IPS DF 6.9 (cell line): ENCODE results near the gene KRTAP15-1.

ENCODE experiments used
- DNase-seq: peaks from one replicate; pipeline ENCODE4 v3.0.0-alpha.2; 2013; ENCODE audit warnings: low read depth, low spot score
- H3K27ac ChIP-seq: one replicate; pipeline ENCODE4 v1.5.1; 2013; ENCODE audit warnings: low read length, control low read depth
- H3K27me3 ChIP-seq: 2 replicates; pipeline ENCODE4 v1.6.1; 2013; ENCODE audit warnings: mild to moderate bottlenecking, low read length; ENCODE audit not compliant: control insufficient read depth, insufficient read depth
- H3K36me3 ChIP-seq: 2 replicates; pipeline ENCODE4 v1.6.1; 2013; ENCODE audit warnings: low read length; ENCODE audit not compliant: control insufficient read depth, insufficient read depth
- H3K4me1 ChIP-seq: 2 replicates; pipeline ENCODE4 v1.6.1; 2013; ENCODE audit warnings: low read length; ENCODE audit not compliant: control insufficient read depth, insufficient read depth
- H3K4me3 ChIP-seq: 2 replicates; pipeline ENCODE4 v1.5.1; 2013; ENCODE audit warnings: mild to moderate bottlenecking, low read length
- H3K9me3 ChIP-seq: 2 replicates; pipeline ENCODE4 v1.6.1; 2013; ENCODE audit warnings: low read length, inconsistent platforms; ENCODE audit not compliant: control insufficient read depth, insufficient read depth
- WGBS: extraction: QIAGEN DNeasy Blood & Tissue Kit; methylation state at CpG from one replicate; pipeline ENCODE4 v1.1.7; 2013; ENCODE audit warnings: mixed read lengths, missing lambda C conversion rate; ENCODE audit not compliant: insufficient read length, insufficient coverage; 5-methylcytosine and 5-hydroxymethylcytosine counted together

Gene KRTAP15-1

DNA sequence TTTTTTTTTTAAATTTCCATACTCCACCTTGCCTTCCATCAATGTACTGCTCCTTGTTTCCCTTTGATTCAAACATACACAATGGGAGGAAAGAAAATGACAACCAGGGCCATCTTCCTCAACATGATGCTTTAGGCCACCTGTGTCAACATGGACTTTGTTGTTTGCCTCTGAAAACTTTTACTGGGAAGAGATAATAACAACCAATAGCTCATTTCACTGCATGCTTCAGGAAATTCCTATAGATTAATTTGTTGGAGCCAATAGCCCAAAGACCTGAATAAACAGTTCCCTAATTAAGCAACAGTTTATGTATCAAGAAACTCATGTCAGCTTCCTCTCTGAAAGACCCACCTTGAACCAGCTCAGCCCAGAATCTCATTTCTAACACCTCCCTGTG, 3.2 kb downstream of the KRTAP15-1 start:
- Histone ChIP-seq H3K27ac (no peak overlapping the region), H3K4me3 (no peak overlapping the region), H3K36me3 (no peaks in the 10 kb centered on the region), H3K9me3 (peaks cover 2% of the 10 kb centered on the region), H3K4me1 (no peaks in the 10 kb centered on the region), H3K27me3 (no peaks in the 10 kb centered on the region)
- DNase-seq = no peak

- Histone ChIP-seq H3K4me1 (no peaks in the 10 kb centered on the region), H3K9me3 (peaks cover 2% of the 10 kb centered on the region), H3K27me3 (no peaks in the 10 kb centered on the region), H3K36me3 (no peaks in the 10 kb centered on the region), H3K27ac (no peak overlapping the region), H3K4me3 (no peak overlapping the region)
- no peak for DNase-seq
- no CpG with 5 or more reads among the region's 1 CpG for WGBS
These were observed 4.1 kb downstream of the KRTAP15-1 start for GRCh38 chr21:30444204-30444603.

DNA sequence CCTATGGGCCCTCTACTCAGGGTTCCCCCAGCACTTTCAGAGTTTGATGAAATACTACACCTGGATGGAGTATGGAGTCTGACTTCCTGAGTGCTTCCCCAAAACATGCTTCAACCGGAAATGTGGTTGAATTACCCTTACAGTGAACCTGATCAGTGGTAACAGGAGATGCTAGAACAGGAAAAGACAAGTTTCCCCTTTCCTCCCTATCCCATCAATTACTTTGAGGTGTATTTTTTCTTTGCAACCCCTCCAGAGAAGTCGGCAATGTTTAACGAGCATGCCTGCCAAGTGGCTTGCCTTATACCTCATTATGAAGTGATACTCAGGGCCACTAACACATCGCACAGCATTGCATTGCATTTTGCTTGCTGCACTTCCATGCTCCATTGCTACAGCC, 7.0 kb downstream of the KRTAP15-1 start:
- Histone ChIP-seq H3K4me3 (no peak overlapping the region), H3K9me3 (peaks cover 2% of the 10 kb centered on the region), H3K27me3 (no peaks in the 10 kb centered on the region), H3K36me3 (no peaks in the 10 kb centered on the region), H3K27ac (no peak overlapping the region), H3K4me1 (no peaks in the 10 kb centered on the region)
- DNase-seq = no peak
- WGBS = no CpG with 5 or more reads among the region's 4 CpGs

DNA sequence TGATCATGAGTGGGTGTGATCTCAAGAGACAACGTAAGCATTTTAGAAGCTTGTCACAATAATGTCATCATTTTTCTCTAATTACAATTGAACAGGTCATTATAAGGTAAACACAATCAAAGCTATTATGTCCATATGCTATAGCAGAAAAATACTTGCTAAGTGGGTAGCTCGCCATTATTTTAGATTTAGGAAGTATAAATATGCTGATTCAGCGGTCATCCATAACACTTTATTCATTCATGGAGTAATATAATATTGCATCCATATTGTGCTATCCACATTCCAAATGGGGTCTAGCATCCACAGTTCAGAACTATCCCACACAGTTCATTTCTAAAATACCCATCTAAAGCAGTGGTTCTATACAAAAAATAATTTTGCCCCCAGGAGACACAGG, 8.4 kb downstream of the KRTAP15-1 start:
- no peaks in the 10 kb centered on the region for H3K36me3 ChIP-seq
- no peak overlapping the region for H3K27ac ChIP-seq
- H3K9me3 ChIP-seq = peaks cover 2% of the 10 kb centered on the region
- H3K4me1 ChIP-seq = no peaks in the 10 kb centered on the region
- no peaks in the 10 kb centered on the region for H3K27me3 ChIP-seq
- DNase-seq = no peak
- H3K4me3 ChIP-seq = no peak overlapping the region
- WGBS = no CpG with 5 or more reads among the region's 3 CpGs

DNA sequence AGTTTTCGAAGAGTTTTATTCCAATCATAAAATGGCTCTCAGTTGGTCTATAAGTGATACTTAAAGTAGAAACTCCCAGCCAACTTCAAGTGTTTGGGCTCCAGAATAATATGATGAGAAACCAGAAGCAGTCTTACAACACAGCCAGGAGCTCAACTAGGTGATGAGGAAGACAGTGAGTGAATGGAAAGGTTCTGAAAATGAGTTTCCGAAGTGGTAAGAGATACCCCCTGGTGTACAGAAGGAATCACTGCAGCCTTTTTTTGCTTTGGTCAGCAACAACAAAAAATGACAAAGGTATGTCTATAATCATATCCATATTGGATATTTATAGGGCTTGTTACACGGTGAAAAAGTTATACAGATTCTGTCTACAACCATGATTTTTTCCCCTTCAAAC, 23.6 kb downstream of the KRTAP15-1 start:
- WGBS = no CpG with 5 or more reads among the region's 3 CpGs
- H3K4me3 ChIP-seq = no peak overlapping the region
- no peak for DNase-seq
- H3K4me1 ChIP-seq = no peaks in the 10 kb centered on the region
- H3K9me3 ChIP-seq = peaks cover 5% of the 10 kb centered on the region
- H3K36me3 ChIP-seq = no peaks in the 10 kb centered on the region
- no peaks in the 10 kb centered on the region for H3K27me3 ChIP-seq
- no peak overlapping the region for H3K27ac ChIP-seq

- Histone ChIP-seq H3K27me3 (no peaks in the 10 kb centered on the region), H3K27ac (no peak overlapping the region), H3K9me3 (peaks cover 2% of the 10 kb centered on the region; the same call in 1 of the 2 replicates), H3K4me1 (no peaks in the 10 kb centered on the region), H3K36me3 (no peaks in the 10 kb centered on the region), H3K4me3 (no peak overlapping the region)
- WGBS = no CpG with 5 or more reads among the region's 6 CpGs
- no peak for DNase-seq
These were observed 29.0 kb downstream of the KRTAP15-1 start for GRCh38 chr21:30468900-30469714.

DNA sequence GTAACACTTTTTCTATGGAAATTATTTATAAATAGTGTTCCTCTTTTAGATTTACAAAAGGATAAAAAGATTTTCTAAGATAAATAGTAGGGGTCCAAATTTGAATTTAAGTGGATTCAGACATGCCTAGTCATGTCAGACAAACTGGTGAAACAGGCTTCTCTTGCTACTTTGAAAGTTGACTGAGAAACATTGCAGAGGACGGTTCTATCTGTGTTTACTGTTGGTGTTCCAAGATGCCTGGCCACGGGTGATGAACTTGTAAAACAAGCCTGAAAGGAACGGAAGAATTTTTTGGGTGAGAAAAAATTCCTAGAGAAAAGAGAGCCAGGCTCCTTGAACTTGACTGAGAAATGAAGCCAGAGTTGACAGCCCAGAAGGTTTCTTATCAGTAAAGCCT, 37.9 kb downstream of the KRTAP15-1 start:
- H3K4me1 ChIP-seq = no peaks in the 10 kb centered on the region
- no peaks in the 10 kb centered on the region for H3K36me3 ChIP-seq
- no peaks in the 10 kb centered on the region for H3K27me3 ChIP-seq
- no peak overlapping the region for H3K27ac ChIP-seq
- H3K9me3 ChIP-seq = peaks cover 5% of the 10 kb centered on the region; the same call in 1 of the 2 replicates
- no CpG with 5 or more reads among the region's 3 CpGs for WGBS
- H3K4me3 ChIP-seq = no peak overlapping the region
- no peak for DNase-seq

DNA sequence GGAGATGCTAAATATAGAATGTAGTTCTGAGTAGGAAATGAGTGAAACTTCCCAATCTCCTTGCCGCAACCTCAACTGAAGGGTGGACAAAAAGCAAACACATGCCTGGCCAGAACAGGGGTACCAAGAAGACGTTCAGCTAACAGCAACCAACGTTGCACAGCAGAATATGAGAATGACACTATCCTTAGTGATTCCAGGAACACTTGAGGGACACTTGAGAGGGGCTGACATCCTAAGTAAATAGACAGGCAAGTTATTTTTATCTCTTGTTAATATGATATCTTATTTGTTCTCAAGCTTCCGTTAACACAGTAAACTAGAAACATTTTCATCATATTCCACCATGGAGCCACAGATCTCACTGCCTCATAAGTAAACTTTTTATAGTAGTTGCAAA, 39.2 kb downstream of the KRTAP15-1 start:
- no peaks in the 10 kb centered on the region for H3K4me1 ChIP-seq
- no peaks in the 10 kb centered on the region for H3K27me3 ChIP-seq
- H3K4me3 ChIP-seq = no peak overlapping the region
- no peak for DNase-seq
- H3K27ac ChIP-seq = no peak overlapping the region
- peaks cover 5% of the 10 kb centered on the region; the same call in 1 of the 2 replicates for H3K9me3 ChIP-seq
- WGBS = no CpG with 5 or more reads among the region's 4 CpGs
- no peaks in the 10 kb centered on the region for H3K36me3 ChIP-seq

GRCh38 chr21:30480145-30480544, 40.1 kb downstream of the KRTAP15-1 start, which contains the start of gene KRTAP19-1:
Gene KRTAP19-1 (minus strand): TSS chr21:30480367. CDS start chr21:30480317, 50 bp downstream.
- Histone ChIP-seq H3K27me3 (no peaks in the 10 kb centered on the region), H3K4me3 (no peak within 1 kb of the TSS), H3K9me3 (peaks cover 5% of the 10 kb centered on the region; the same call in 1 of the 2 replicates), H3K27ac (no peak within 1 kb of the TSS), H3K4me1 (no peaks in the 10 kb centered on the region), H3K36me3 (no peaks in the 10 kb centered on the region)
- no CpG with 5 or more reads among the region's 7 CpGs for WGBS
- no peak for DNase-seq

DNA sequence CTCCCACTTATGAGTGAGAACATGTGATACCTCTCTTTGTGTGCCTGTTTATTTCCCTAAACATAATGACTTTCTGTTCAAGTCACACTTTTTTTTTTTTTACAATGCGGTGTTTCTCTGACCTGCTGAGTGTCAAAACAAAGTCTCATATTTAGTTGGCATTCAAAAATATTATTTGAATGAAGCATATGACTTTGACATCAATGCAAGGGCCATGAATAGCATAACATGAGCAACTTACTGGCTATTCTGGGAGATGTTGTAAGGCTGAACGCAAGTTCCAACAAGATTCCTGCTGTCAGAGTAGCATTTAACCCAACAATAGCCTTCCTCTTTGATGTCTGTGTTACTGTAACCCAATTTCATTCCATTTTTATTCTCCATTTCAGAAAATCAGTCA, 42.1 kb downstream of the KRTAP15-1 start:
- 0 out of 2 replicates have a peak, but pooled peaks cover 3% of the 10 kb centered on the region for H3K9me3 ChIP-seq
- no CpG with 5 or more reads among the region's 2 CpGs for WGBS

DNA sequence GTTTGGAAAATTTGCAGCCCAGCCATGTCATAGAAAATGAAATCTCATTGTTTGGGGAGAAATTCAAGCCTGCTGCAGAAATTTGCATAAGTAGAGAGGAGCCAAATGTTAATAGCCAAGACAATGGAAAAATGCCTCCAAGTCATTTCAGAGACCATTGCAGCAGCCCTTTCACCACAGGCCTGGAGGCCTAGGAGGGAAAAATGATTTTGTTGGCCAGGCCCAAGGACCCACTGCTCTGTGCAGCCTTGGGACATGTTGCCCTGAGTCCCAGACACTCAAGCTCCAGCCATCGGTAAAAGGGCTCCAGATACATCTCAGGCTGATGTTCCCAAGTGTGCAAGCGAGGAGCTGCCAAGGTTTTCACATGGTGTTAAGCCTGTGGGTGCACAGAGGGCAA, 46.1 kb downstream of the KRTAP15-1 start:
- no CpG with 5 or more reads among the region's 2 CpGs for WGBS
- Histone ChIP-seq H3K4me3 (no peak overlapping the region), H3K27me3 (no peaks in the 10 kb centered on the region), H3K36me3 (no peaks in the 10 kb centered on the region), H3K4me1 (no peaks in the 10 kb centered on the region), H3K27ac (no peak overlapping the region), H3K9me3 (no peaks in the 10 kb centered on the region)
- DNase-seq = no peak

More for the DNA sequence above, 42.1 kb downstream of the KRTAP15-1 start:
- H3K4me3 ChIP-seq = no peak overlapping the region
- no peaks in the 10 kb centered on the region for H3K36me3 ChIP-seq
- H3K27me3 ChIP-seq = no peaks in the 10 kb centered on the region
- no peaks in the 10 kb centered on the region for H3K4me1 ChIP-seq
- no peak overlapping the region for H3K27ac ChIP-seq
- DNase-seq = no peak
